MM.1S (cell line): ENCODE data around the gene CDHR1.
"Not testable (repeated sequence)": the region's sequence is repeated elsewhere in the genome, so short reads cannot be mapped to it uniquely, and the experiment has no call there.

Experiments used
- DNase-seq: peaks from one replicate; pipeline ENCODE4 v3.0.0-alpha.2; 2015
- H2AFZ ChIP-seq: fragments of 300-600 bp; sonication (generic); 2 replicates; pipeline ENCODE4 v1.6.0; 2016; ENCODE audit warnings: antibody characterized with exemption, low read length
- H3F3A ChIP-seq: fragments of 300-600 bp; sonication (generic); 2 replicates; pipeline ENCODE4 v1.6.1; 2016; ENCODE audit warnings: mild to moderate bottlenecking, antibody characterized with exemption, low read length, moderate library complexity, mixed read lengths; ENCODE audit not compliant: insufficient read depth
- H3K27ac ChIP-seq: fragments of 300-600 bp; sonication (generic); 2 replicates; pipeline ENCODE4 v1.5.1; 2016; ENCODE audit warnings: mild to moderate bottlenecking, low read length
- H3K27me3 ChIP-seq: fragments of 300-600 bp; sonication (generic); replicated peaks from 2 replicates; pipeline ENCODE4 v1.6.0; 2016; ENCODE audit warnings: low read length; ENCODE audit not compliant: insufficient read depth
- H3K36me3 ChIP-seq: fragments of 300-600 bp; sonication (generic); replicated peaks from 2 replicates; pipeline ENCODE4 v1.6.1; 2016; ENCODE audit warnings: mild to moderate bottlenecking, low read length, mixed read lengths; ENCODE audit not compliant: insufficient read depth
- H3K4me1 ChIP-seq: fragments of 300-600 bp; sonication (generic); 2 replicates; pipeline ENCODE4 v1.6.1; 2016; ENCODE audit warnings: low read length, mixed read lengths
- H3K4me2 ChIP-seq: fragments of 300-600 bp; sonication (generic); 2 replicates; pipeline ENCODE4 v1.6.0; 2016; ENCODE audit warnings: low read depth, low read length
- H3K4me3 ChIP-seq: fragments of 300-600 bp; sonication (generic); 2 replicates; pipeline ENCODE4 v1.5.1; 2016; ENCODE audit warnings: low read length, mixed read lengths
- H3K79me2 ChIP-seq: fragments of 300-600 bp; sonication (generic); 2 replicates; pipeline ENCODE4 v1.6.1; 2016; ENCODE audit warnings: mixed run types, low read length, mixed read lengths
- H3K9ac ChIP-seq: fragments of 300-600 bp; sonication (generic); 2 replicates; pipeline ENCODE4 v1.6.1; 2016; ENCODE audit warnings: low read length, mixed read lengths
- H3K9me2 ChIP-seq: fragments of 300-600 bp; sonication (generic); replicated peaks from 2 replicates; pipeline ENCODE4 v1.6.1; 2016; ENCODE audit warnings: mild to moderate bottlenecking, low read length, mixed read lengths; ENCODE audit not compliant: insufficient read depth
- H3K9me3 ChIP-seq: fragments of 300-600 bp; sonication (generic); replicated peaks from 2 replicates; pipeline ENCODE4 v1.6.1; 2016; ENCODE audit warnings: mild to moderate bottlenecking, low read length, mixed read lengths; ENCODE audit not compliant: insufficient read depth
- H4K20me1 ChIP-seq: fragments of 300-600 bp; sonication (generic); 2 replicates; pipeline ENCODE4 v1.6.1; 2016; ENCODE audit warnings: mild to moderate bottlenecking, low read length, moderate library complexity, mixed read lengths; ENCODE audit not compliant: insufficient read depth
- EZH2 ChIP-seq: fragments of 300-600 bp; sonication (generic); optimal IDR thresholded peaks from 2 replicates; pipeline ENCODE3; 2017; ENCODE audit warnings: low read depth, mild to moderate bottlenecking, antibody characterized with exemption, low read length, mixed read lengths
- EZH2phosphoT487 ChIP-seq: fragments of 300-600 bp; sonication (generic); IDR thresholded peaks from 2 replicates; pipeline ENCODE4 v1.6.1; 2018; ENCODE audit warnings: antibody characterized with exemption, low read length
- TF ChIP-seq, protein P1 (sequence below): fragments of 300-600 bp; sonication (generic); IDR thresholded peaks from 2 replicates; pipeline ENCODE4 v1.5.1; 2016; ENCODE audit warnings: antibody characterized with exemption, low read length, mixed read lengths

Gene CDHR1

DNA sequence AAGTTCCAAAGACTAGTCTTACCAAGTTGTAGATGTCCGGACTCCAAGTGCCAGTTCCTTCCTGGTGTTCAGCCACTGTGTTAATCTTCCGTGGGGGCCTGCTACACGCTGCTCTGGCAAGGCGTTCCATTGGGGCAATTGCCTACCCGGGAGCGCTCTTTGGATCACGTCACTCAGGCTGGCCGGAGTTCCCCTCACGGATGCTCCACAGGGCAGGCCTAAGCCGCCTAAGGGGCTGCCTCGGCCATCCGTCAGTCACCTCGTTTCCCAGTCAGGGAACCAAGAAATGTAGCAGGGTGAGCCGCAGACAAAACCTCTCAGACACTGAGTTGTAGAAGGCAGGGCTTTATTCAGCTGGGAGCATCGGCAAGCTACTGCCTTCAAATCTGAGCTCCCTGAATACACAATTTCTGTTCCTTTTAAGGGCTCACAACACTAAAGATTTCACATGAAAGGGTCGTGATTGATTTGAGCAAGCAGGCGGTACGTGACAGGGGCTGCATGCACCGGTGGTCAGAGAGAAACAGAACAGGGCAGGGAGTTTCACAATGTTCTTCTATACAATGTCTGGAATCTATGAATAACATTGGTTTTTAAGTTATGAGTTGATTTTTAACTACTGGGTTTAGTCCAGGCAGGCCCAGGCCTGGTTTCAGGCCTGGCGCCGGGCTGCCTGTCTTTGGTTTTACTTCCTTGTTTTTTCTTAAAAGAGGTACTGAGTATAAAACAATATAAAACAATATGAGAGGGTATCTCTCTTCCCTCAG, 22.5 kb upstream of the CDHR1 start:
- H3K36me3 ChIP-seq, H3F3A ChIP-seq, H3K9me2 ChIP-seq, H3K4me2 ChIP-seq, H3K27me3 ChIP-seq, DNase-seq, H3K9me3 ChIP-seq, H3K9ac ChIP-seq, H3K4me3 ChIP-seq, H3K79me2 ChIP-seq, H4K20me1 ChIP-seq: not testable (repeated sequence)
- Histone ChIP-seq H3K27ac (peak overlapping the region; percentile 29; the same call in 1 of the 2 replicates), H3K4me1 (peaks cover 20% of the 10 kb centered on the region; the same call in 1 of the 2 replicates), H2AFZ (peak overlapping the region; percentile 53; the same call in 1 of the 2 replicates)

- Histone ChIP-seq H3K4me3 (no peak overlapping the region), H3F3A (no peaks in the 10 kb centered on the region), H3K27me3 (no peaks in the 10 kb centered on the region), H2AFZ (peak overlapping the region; percentile 53; the same call in 1 of the 2 replicates), H3K9me3 (no peaks in the 10 kb centered on the region), H3K36me3 (no peaks in the 10 kb centered on the region), H3K79me2 (no peaks in the 10 kb centered on the region), H4K20me1 (no peaks in the 10 kb centered on the region), H3K9me2 (no peaks in the 10 kb centered on the region), H3K4me1 (peaks cover 19% of the 10 kb centered on the region; the same call in 1 of the 2 replicates), H3K9ac (no peak overlapping the region), H3K27ac (peak overlapping the region; percentile 29; the same call in 1 of the 2 replicates), H3K4me2 (no peak overlapping the region)
- TF ChIP-seq EZH2, result no peak
- TF ChIP-seq, protein P1, sequence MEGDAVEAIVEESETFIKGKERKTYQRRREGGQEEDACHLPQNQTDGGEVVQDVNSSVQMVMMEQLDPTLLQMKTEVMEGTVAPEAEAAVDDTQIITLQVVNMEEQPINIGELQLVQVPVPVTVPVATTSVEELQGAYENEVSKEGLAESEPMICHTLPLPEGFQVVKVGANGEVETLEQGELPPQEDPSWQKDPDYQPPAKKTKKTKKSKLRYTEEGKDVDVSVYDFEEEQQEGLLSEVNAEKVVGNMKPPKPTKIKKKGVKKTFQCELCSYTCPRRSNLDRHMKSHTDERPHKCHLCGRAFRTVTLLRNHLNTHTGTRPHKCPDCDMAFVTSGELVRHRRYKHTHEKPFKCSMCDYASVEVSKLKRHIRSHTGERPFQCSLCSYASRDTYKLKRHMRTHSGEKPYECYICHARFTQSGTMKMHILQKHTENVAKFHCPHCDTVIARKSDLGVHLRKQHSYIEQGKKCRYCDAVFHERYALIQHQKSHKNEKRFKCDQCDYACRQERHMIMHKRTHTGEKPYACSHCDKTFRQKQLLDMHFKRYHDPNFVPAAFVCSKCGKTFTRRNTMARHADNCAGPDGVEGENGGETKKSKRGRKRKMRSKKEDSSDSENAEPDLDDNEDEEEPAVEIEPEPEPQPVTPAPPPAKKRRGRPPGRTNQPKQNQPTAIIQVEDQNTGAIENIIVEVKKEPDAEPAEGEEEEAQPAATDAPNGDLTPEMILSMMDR, result no peak
- TF ChIP-seq EZH2phosphoT487, result no peak
- DNase-seq, result no peak
Observed at GRCh38 chr10:84172467-84173356, 21.6 kb upstream of the CDHR1 start.

- Histone ChIP-seq H3K27ac (no peak within 1 kb of the TSS), H3F3A (no peaks in the 10 kb centered on the region), H4K20me1 (no peaks in the 10 kb centered on the region), H3K79me2 (no peaks in the 10 kb centered on the region), H3K27me3 (no peaks in the 10 kb centered on the region), H3K4me2 (no peak within 1 kb of the TSS), H3K9me3 (no peaks in the 10 kb centered on the region), H3K36me3 (no peaks in the 10 kb centered on the region), H3K9me2 (no peaks in the 10 kb centered on the region), H3K4me3 (no peak within 1 kb of the TSS), H3K9ac (no peak within 1 kb of the TSS), H3K4me1 (peaks cover 19% of the 10 kb centered on the region; the same call in 1 of the 2 replicates), H2AFZ (peak within 1 kb of the TSS; percentile 53; the same call in 1 of the 2 replicates)
- no peak for DNase-seq
- TF ChIP-seq EZH2phosphoT487 (no peak), EZH2 (no peak)
- TF ChIP-seq, protein P1, result no peak
Observed at GRCh38 chr10:84173501-84173929, 20.8 kb upstream of the CDHR1 start, which contains the start of gene GPR15LG. TSS of gene GPR15LG (plus strand) at chr10:84173801. CDS start at chr10:84173852, 51 bp downstream.
